ENCODE results near the gene ISL2.

- TF ChIP-seq CTCF (IDR thresholded peaks at IDR 0.05) = no peak
- TF ChIP-seq POLR2A (IDR thresholded peaks at IDR 0.05) = no peak
Observed at GRCh38 chr15:76378691-76379090, 42.1 kb downstream of the ISL2 start.
